G401 (cell line): ENCODE measurements around the gene CDK5RAP3. TPM values are rescaled to one million over a fixed set of nuclear protein-coding genes. Genes with fewer than 3 reads are reported as not detected.
A peak's percentile ranks its signal among the peaks of the same experiment; 100 is the strongest.

Experiments used
- DNase-seq: peaks from one replicate; pipeline ENCODE4 v3.0.0-alpha.2; 2015; ENCODE audit warnings: low spot score
- in situ Hi-C: cut with HindIII; loops from 2 replicates; pipeline ENCODE4 v1.10.0; 2016; ENCODE audit warnings: low sequenced_read_pairs, mixed read lengths
- total RNA-seq: library from RNA; depleted of rRNA; stranded (reverse); fragments of >200 nt; shearing (Covaris generic); gene quantifications from 2 replicates; pipeline ENCODE4 v1.2.3, GENCODE V29; 2014

Gene CDK5RAP3
- total RNA-seq, 1 experiment from 2014 or later: 101 TPM

DNA sequence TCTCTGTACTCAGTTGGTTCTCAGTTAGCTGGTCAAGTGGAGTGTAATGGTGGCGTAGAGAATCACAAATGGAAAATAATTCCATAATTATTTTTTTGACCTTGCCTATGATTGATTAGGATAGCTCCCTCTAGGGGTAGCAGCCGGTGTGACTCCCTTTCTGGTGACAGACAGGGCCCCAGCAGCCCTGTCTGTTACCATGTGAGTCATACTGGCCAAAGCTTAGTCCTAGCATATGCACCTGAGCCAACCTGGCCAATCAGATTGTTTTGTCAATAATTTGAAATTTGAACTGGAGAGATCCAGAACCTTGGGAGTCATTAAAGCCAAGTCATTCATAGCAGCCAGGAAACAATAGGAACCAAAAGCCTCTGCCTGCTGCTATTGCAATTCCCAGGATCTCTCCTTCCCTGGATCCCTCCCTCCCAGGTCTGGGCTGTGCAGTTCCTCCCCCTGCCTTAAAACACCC, 23.9 kb upstream of the CDK5RAP3 start:
- in situ Hi-C loops: no loop called here
- peak; percentile 62 for DNase-seq

DNA sequence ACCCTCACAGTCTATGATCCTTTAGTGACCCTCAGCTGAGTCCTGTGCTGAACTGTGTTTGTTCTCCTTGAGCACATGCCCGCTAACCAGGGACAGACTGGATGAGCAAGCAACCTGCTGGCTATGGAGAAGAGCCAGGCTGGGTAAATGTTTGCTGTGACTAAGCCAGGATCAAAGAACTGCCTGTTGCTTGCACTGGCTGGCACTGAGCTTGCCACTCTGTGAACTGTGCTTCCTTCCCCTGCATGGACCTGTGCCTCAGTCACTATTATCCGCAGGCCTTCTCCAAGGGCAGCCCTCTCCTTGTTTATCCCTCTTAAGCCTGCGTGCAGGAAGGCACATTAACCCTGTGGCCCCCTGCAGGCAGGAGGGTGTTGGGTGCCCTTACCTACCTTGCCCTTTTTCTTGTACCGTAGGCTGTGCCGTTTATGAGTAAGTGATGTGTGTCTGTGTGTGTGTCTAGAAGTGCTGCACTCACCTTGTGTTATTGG, 22.2 kb upstream of the CDK5RAP3 start:
- in situ Hi-C loops: no loop called here
- DNase-seq: peak; percentile 89

DNA sequence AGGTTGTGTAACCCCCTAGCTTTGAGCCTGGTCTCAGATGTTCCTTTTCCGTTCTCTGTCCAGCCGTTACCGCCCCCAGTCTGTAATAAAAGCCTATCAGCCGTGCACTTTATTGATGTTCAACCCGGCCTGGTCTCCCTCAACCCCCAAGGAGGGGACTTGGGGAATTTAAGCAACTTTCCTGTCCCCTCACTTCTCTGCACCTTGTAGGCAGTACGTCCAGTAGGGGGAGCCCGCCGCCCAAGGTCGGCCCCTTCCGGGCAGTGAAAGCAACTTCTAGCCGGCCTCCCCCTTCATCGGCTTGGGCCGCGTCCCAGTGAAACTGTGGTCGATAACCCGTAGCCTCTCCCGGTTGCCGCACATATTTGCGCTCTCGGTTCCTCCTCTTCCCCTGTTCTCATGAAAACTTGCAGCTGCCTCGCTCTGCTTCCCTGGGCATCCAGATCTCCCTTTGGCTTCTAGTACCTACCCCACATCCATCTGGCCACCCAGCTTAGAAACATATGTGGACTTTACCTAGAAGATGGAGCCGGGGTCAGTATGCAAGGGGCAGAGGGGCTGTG, 21.6 kb upstream of the CDK5RAP3 start:
- DNase-seq: peak; percentile 75
- in situ Hi-C loops: no loop called here

DNA sequence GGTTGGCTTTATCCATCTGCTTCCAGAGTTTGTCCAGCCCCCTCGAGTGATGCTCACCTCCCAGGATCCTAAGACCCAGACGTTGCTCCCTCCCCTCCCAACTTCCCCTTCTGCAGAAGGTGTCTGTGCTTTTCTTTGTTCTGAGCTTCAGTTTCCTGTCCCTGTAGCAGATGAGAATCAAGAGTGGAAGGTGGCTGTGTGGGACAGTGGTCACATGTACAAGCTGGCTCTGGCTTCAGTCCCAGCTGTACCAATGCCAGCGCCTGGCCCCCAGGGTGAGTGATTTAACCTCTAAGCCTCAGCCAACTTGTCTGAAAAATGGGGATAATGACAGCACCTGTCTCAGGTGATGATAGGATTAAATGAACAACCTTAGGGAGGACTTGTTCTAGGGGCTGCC, 21.0 kb upstream of the CDK5RAP3 start:
- in situ Hi-C loops: no loop called here
- DNase-seq: no peak

DNA sequence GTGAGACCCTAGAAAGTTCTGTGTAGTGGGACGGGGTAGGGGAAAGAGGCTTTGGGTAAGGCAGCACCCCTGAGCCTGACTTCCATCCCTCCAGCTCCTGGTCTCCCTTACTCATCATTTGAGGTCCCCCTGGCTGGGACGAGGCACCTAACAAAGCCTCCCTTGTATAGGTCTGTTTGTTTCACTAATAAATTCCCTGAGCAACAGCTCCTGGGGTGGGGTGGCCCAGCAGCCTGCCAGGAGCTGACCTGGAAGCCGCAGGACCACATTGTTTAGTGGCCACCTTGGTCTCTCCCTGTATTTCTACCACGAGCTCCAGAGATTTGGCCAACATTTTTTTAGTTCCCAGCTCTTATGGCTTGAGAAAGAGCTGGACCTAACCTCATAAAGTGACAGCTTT, 20.5 kb upstream of the CDK5RAP3 start:
- no peak for DNase-seq
- in situ Hi-C loops: no loop called here

DNA sequence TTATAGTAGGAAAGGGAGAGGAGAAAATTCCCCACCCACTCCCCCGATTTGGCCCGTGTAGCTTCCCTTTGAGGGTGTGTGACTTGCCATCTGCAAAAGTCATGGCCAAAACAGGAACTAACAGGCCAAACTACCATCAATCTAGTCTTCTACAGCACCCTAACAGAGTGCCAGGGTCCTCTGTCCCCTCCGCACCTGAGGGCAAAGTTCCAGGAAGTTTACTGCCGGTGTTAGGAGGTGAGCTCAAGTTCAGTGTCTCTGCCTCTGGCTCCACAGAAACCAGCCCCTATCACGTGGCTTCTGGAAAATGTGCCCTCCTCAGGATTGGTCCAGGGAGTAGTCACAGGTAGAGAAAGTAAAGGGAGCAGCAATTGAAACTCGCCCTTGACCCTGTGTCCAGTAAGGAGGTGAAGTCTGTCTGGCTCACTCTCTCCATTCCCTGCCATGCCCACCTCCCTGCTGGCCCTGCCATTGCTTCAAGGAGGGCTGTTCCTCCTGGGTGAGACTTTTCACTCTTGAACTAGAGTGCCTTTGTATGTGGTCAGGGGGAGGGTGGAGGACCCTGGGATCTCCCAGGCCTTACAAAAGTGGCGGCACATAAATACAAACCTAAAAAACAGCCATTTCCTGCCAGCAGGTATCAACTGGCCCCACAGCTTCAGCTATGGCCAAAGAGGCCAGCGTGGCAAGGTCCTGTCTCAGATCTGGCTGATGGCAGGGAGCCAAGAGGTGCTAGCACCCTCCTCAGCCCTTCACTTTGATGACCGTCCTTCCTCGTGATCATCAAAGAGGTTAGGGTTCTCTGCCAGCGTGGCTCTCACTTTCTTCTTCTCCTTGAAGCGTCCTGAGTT, 18.5 kb upstream of the CDK5RAP3 start:
- in situ Hi-C loops: no loop called here
- DNase-seq: no peak

DNA sequence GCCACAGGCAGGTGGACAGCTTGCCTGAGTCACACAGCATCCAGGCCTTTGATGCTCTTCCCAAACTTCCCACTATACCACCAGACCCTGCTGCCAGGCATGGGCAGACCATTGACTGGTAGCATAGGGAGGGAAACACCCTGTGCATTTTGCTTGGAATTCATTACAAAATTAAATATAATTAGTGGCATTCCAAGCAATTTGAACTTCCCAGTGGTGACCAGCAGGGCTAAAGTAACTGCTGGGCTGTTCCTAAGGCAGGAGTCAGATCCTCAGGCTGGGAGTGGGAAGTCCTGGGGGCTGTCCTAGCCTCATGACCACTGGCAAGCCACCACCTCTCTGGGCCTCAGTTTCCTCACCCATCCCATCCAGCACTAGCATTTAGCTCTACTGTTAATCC, 17.0 kb upstream of the CDK5RAP3 start:
- DNase-seq: no peak
- in situ Hi-C loops: no loop called here

DNA sequence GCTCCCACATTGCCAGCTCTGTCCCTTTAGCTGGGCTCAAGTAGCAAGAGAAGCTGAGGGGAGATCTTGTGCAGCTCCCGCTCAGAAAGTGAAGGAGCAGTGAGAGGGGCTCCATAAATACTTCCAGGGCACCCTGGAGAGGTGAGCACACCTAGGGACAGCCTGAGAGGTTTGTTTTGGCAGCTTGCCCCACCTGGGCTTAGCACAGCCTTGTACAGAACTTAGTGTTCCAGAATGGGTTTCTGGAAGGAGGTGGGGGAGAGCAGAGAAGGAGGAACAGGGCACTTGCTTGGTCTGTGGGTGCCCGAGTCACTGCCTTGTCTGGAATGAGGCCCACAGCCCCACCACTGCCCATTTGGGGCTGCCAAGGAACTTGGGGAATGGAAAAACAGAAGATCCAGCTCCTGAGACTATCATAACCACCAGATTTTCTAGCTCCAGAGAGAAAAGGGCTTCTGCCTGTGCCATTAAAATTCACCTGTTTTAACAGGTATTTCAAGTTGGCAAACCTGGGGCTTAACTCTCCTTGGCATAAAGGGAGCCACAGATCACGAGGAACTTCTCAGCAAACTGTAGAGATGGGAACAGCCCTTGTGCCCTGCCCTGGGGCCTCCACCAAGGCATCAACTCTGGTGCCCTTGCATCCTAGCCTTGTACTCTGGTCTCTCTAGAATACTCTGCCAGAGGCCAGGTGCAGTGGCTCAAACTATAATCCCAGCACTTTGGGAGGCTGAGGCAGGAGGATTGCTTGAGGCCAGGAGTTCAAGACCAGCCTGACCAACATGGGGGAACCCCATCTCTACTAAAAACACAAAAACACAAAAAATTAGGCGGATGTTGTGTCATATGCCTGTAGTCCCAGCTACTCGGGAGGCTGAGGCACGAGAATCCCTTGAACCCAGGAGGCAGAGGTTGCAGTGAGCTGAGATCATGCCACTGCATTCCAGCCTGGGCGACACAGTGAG, 15.1 kb upstream of the CDK5RAP3 start:
- in situ Hi-C loops: no loop called here
- no peak for DNase-seq

DNA sequence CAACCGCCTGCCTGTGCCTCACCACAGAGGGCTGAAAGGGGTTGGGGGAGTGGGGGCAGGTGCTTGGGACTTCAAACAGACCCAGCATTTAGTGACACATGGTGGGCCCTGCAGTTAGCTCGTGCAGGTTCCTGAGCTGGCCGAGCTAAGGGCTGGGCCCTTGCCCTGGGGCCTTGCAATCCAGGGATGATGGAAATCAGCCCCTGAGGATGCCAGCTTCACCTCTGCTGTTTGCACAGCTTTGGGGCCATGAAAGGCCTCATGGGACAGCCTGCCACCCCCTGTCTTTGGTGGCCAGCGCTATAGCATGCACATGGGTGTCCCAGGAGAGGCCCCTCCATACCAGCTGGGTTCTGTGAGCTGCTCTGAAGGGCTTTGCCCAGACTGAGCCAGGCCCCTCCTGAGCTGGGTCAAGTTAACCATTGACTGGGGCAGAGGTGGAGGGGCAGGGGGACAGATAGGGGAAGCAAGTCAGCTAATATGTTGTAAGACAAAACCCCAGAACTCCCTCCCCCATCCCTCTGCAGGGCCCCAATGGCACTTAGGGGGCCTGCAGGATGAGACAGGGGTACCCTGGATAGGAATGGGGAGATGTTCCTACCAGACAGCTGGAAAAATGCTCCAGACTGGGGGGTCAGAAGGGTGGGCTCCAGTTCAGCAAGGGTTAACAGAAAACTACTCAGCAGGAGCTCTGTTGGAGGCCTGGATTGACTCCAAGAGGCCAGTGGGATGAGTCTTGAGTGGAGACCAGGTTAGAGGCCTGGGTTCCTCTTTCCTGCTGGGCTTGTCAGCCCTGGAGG, 13.9 kb upstream of the CDK5RAP3 start:
- in situ Hi-C loops: no loop called here
- no peak for DNase-seq

DNA sequence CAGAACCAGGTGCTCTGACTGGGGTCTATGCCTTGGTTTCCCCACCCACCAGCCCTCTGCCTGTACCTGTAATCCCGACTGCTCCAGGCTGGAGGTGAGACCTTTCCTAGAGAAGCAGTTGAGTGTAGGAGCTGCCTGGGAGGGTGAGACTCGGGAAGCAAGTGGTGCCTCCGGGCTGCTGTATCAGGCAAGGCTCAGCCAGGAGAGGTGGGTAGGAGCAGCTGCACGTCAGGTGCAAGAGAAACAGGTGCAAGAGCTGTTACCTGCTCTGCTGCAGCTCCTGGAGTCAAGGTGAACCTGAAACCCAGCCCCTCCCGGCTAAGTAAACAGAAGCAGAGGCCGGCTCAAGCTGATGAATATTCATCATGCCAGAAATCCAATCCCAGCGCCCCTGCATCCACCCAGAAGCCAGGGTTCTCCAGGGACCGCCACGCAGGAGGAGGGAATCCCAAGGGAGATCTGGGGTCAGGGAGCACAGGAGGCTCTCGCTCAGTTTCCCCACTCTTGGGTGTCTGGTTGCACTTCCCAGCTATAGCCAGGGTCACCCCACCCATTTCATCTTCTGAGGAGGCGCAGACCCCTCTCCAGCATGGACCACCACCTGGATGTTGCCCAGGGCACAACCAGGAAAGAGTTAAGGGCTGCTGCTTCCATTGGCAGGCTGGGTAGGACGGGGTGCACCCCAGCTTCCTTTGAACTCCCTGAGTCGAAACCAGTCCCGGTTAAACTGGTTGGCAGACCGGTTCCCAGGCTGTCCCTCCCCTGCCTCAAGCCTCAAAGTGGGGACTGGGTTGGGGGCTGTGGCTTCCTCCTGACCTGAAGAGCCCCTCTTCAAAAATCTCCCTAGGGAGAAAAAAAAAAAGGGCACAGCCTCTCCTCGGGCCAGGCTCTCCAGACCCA, 13.1 kb upstream of the CDK5RAP3 start, which contains the start of gene PRR15L:
TSS of gene PRR15L (minus strand) at position 293 of the 900 bp plus-strand sequence. CDS start 4,649 bp downstream, outside the sequence.
- in situ Hi-C loops: no loop called here
- DNase-seq: no peak

DNA sequence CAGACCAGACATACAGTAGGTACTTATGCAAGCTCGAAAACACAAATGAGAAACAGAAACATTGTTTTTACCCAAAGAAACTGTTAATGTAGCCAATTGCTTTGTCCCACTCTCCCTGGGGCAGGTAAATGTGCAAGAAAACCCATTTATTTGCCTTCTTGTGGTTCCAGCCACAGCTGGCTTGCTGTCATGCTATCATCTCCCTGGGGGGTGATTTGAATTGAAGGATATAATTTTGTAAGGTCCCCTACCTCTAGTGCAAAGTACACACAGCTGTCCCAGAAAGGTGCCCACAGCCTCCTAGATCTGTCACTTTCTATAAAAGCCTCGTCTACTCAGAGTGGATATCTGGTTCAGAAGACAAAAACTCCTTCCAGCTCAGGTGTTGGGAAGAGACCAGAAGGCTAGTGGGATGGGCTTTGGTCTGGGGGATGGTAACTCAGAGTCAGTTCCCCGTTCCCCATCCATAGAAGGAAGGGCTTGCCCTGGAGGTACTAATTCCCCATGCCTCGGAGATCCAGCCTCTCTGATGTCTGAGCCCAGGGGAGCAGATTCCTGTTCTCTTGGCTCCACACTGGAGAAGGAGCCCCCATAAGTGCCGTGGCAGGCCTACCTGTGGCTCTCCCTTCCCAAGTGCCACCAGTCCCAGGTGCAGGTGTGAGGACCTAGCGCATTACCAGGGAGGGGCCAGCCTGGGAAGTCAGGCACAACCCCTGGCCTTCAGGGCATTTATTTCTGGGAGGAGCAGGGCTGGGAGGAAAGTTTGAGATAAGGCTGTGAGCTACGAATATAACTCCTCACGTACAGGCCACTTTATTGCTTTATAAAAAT, 10.9 kb upstream of the CDK5RAP3 start:
- in situ Hi-C loops: no loop called here
- no peak for DNase-seq

DNA sequence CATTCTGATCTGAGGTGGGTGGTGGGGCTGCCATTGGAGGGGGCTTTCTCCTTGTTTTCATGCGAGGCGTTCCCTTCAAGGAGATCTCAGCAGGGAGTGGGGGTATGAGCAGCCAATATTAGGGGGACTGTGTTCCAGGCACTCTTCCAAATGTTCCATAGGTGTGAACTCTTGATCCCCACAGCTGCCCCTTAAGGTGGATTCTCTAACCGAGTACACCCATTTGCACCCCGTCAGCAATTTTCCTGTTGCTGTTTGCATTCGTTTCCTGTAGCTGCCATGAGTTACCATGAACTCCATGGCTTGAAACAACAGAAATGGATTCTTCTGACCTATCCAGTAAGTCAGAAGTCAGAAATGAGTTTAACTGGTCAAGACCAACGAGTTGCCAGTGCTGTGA, 9.5 kb upstream of the CDK5RAP3 start:
- in situ Hi-C loops: no loop called here
- no peak for DNase-seq

DNA sequence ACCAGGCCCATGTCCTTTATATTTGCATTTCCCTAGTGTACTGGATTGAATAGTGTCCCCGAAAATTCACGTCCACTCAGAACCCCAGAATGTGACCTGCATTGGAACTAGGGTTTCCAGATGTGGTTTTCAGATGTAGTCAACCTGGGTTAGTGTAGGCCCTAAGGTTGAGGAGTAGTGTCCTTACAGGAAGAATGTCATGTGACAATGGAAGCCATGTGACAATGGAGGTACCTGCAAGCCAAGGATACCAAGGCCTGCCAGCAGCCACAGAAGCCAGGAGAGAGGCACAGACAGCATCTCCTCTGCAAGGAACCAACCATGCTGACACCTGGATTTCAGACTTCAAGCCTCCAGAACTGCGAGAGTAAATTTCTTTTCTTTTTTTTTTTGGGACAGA, 8.0 kb upstream of the CDK5RAP3 start:
- in situ Hi-C loops: no loop called here
- DNase-seq: no peak

DNA sequence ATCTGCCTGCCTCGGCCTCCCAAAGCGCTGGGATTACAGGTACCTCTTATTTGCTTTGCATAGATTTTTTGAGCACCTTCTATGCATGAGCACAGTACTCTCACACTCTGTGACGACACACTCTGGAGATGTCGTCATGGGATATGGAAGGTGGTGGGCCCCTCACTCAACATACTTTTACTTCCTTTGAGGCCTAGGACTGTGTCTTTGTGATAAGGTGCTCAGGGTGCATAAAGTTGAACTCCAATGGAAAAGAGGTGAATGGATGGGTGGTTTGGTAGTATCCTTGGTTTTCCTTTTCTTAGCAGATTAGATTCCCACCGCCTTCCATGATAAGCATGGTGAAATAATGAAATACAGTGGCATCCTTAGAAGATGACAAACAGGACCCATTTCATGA, 6.1 kb upstream of the CDK5RAP3 start:
- in situ Hi-C loops: no loop called here

DNA sequence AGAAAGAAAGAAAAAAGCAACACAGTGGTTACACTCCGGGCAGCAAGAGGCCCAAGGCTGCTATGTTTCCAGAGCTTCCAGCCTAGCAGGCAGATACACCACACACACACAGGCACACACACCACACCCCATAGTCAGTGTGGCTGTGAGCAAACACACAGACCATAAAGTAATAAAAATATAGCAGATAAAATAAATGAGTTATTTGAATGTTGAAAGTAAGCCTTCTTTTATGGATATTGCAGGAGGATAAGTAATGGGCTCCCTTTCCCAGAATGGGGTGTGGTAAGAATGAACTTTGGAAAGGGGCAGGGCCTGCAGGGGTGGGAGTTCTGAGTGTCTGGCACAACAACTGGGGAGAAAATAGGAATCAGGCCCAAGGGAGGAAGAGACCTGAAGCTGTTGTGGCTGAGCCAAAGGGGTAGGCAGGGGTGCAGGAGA, 4.8 kb upstream of the CDK5RAP3 start:
- in situ Hi-C loops: no loop called here
- no peak for DNase-seq

More for the DNA sequence above, 6.1 kb upstream of the CDK5RAP3 start:
- no peak for DNase-seq

DNA sequence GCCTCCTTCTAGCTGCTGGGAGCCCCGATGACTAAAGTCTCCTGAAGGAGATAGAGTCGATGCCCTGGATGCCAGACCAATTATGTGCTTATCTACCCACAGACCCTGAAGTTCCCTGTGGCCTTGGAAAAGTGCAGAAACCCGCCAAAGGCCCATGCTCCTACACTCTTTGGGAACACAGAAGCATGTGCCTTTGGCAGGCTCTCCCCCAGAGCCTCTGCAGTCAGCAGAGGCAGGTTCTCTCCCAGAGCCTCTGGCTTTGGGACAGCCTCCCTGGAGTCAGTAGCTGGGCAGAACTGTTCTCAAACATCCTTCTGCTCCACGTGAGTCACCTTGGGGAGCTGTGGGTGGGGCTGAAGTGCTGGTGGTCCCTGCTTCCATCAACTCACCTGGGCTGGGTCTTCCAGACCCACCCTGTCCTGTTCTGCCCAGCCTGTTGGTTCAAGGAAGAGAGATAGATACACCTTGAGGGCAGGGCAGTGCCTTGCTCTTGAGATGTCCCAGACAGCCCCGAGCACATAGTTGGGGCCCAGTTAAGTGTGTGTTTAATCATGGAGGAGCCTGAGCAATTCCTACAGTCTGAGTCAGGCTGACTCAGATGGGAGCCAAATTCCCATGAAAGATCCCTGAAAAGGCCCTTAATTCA, 3.2 kb upstream of the CDK5RAP3 start:
- in situ Hi-C loops: no loop called here

More for the DNA sequence above, 3.2 kb upstream of the CDK5RAP3 start:
- no peak for DNase-seq
